SK-N-MC (cell line): ENCODE results near the gene MRC1.

Experiments
- EZH2 ChIP-seq: fragments of 200-600 bp; sonication (generic); IDR thresholded peaks from one replicate; pipeline ENCODE4 v1.6.1; 2017; ENCODE audit warnings: antibody characterized with exemption
- FOXP2 ChIP-seq: optimal IDR thresholded peaks from 2 replicates; pipeline ENCODE3; 2011; ENCODE audit warnings: mild to moderate bottlenecking, moderate library complexity; ENCODE audit not compliant: insufficient read depth; ENCODE audit errors: extremely low read length, control extremely low read depth
- POLR2AphosphoS5 ChIP-seq: IDR thresholded peaks from 2 replicates; pipeline ENCODE4 v1.6.1; 2012; ENCODE audit warnings: mild to moderate bottlenecking, low read depth, low read length, borderline replicate concordance

GRCh38 chr10:17857040-17857439 is 47.9 kb downstream of the MRC1 start:
- no peak for TF ChIP-seq POLR2AphosphoS5
- TF ChIP-seq FOXP2 = no peak
- TF ChIP-seq EZH2 = no peak
